ENCODE measurements around the gene SLC15A1. TPM values are rescaled to one million over a fixed set of nuclear protein-coding genes. Genes with fewer than 3 reads are reported as not detected.

Gene SLC15A1
- total RNA-seq, 2 donors from 2014 or later: 0.34 to 1.3 TPM

- Histone ChIP-seq H3K9me3 (no peaks in the 10 kb centered on the region), H3K4me1 (replicated peaks) (no peaks in the 10 kb centered on the region), H3K27ac (no peak overlapping the region), H3K27me3 (replicated peaks; ENCODE audit: insufficient read depth) (no peaks in the 10 kb centered on the region), H3K36me3 (no peaks in the 10 kb centered on the region), H3K4me3 (no peak overlapping the region)
- 96% methylated on average over 6 of the region's 6 CpGs for WGBS
- intact Hi-C loops (cut with DNase I): no loop called here
- TF ChIP-seq CTCF (IDR thresholded peaks at IDR 0.05) (no peak), POLR2A (IDR thresholded peaks at IDR 0.05) (no peak), POLR2AphosphoS5 (IDR thresholded peaks at IDR 0.05) (no peak)
- no peak for DNase-seq (ENCODE audit: low spot score)
These were observed 34.6 kb downstream of the SLC15A1 start for GRCh38 chr13:98717891-98718290.

GRCh38 chr13:98717256-98717655 lies 35.2 kb downstream of the SLC15A1 start:
- intact Hi-C loops (cut with DNase I): no loop called here
- Histone ChIP-seq H3K36me3 (no peaks in the 10 kb centered on the region), H3K9me3 (no peaks in the 10 kb centered on the region), H3K4me3 (no peak overlapping the region), H3K27ac (no peak overlapping the region), H3K27me3 (replicated peaks; ENCODE audit: insufficient read depth) (no peaks in the 10 kb centered on the region), H3K4me1 (replicated peaks) (no peaks in the 10 kb centered on the region)
- TF ChIP-seq CTCF (IDR thresholded peaks at IDR 0.05) (no peak), POLR2A (IDR thresholded peaks at IDR 0.05) (no peak), POLR2AphosphoS5 (IDR thresholded peaks at IDR 0.05) (no peak)
- no peak for DNase-seq (ENCODE audit: low spot score)
- WGBS: 20% methylated on average over 5 of the region's 5 CpGs

GRCh38 chr13:98710521-98710920 lies 42.0 kb downstream of the SLC15A1 start:
- Histone ChIP-seq H3K9me3 (no peaks in the 10 kb centered on the region), H3K4me3 (no peak overlapping the region), H3K36me3 (no peaks in the 10 kb centered on the region), H3K4me1 (replicated peaks) (no peaks in the 10 kb centered on the region), H3K27me3 (replicated peaks; ENCODE audit: insufficient read depth) (no peaks in the 10 kb centered on the region), H3K27ac (no peak overlapping the region)
- TF ChIP-seq CTCF (IDR thresholded peaks at IDR 0.05) (no peak), POLR2A (IDR thresholded peaks at IDR 0.05) (no peak), POLR2AphosphoS5 (IDR thresholded peaks at IDR 0.05) (no peak)
- intact Hi-C loops (cut with DNase I): no loop called here
- 92% methylated on average over 7 of the region's 7 CpGs for WGBS
- DNase-seq (ENCODE audit: low spot score): no peak

- Histone ChIP-seq H3K9me3 (no peaks in the 10 kb centered on the region), H3K27me3 (replicated peaks; ENCODE audit: insufficient read depth) (no peaks in the 10 kb centered on the region), H3K4me1 (replicated peaks) (no peaks in the 10 kb centered on the region), H3K4me3 (no peak overlapping the region), H3K27ac (no peak overlapping the region), H3K36me3 (no peaks in the 10 kb centered on the region)
- DNase-seq (ENCODE audit: low spot score): no peak
- intact Hi-C loops (cut with DNase I): no loop called here
- TF ChIP-seq POLR2AphosphoS5 (IDR thresholded peaks at IDR 0.05) (no peak), CTCF (IDR thresholded peaks at IDR 0.05) (no peak)
- 91% methylated on average over 7 of the region's 7 CpGs for WGBS
These were observed 45.0 kb downstream of the SLC15A1 start for GRCh38 chr13:98707281-98707999.

GRCh38 chr13:98706446-98707110 lies 45.9 kb downstream of the SLC15A1 start:
- DNase-seq (ENCODE audit: low spot score): no peak
- intact Hi-C loops (cut with DNase I): no loop called here
- Histone ChIP-seq H3K27ac (no peak overlapping the region), H3K27me3 (replicated peaks; ENCODE audit: insufficient read depth) (no peaks in the 10 kb centered on the region), H3K4me3 (no peak overlapping the region), H3K4me1 (replicated peaks) (no peaks in the 10 kb centered on the region), H3K9me3 (no peaks in the 10 kb centered on the region), H3K36me3 (no peaks in the 10 kb centered on the region)
- 55% methylated on average over 12 of the region's 12 CpGs for WGBS
- TF ChIP-seq POLR2A (IDR thresholded peaks at IDR 0.05) (no peak), POLR2AphosphoS5 (IDR thresholded peaks at IDR 0.05) (no peak), CTCF (IDR thresholded peaks at IDR 0.05) (no peak)
